ENCODE results near the gene PTPRM.

PTPRM gene

GRCh38 chr18:7626922-7627440 lies 59.9 kb downstream of the PTPRM start:
- peak; percentile 46 to 54 for DNase-seq (ENCODE audit: low read depth in 2 of 2)

- no peak for DNase-seq (ENCODE audit: low read depth in 2 of 2)
These were observed 62.3 kb downstream of the PTPRM start for GRCh38 chr18:7629416-7629815.

GRCh38 chr18:7630731-7631442 lies 63.8 kb downstream of the PTPRM start:
- no peak for DNase-seq (ENCODE audit: low read depth in 2 of 2)

GRCh38 chr18:7632152-7633098 lies 65.3 kb downstream of the PTPRM start:
- DNase-seq (ENCODE audit: low read depth in 2 of 2), result no peak

- no peak for DNase-seq (ENCODE audit: low read depth in 2 of 2)
These were observed 66.1 kb downstream of the PTPRM start for GRCh38 chr18:7633171-7633570.

- no peak for DNase-seq (ENCODE audit: low read depth in 2 of 2)
These were observed 68.8 kb downstream of the PTPRM start for GRCh38 chr18:7635948-7636347.

GRCh38 chr18:7637269-7637668 lies 70.2 kb downstream of the PTPRM start:
- no peak for DNase-seq (ENCODE audit: low read depth in 2 of 2)

GRCh38 chr18:7638321-7638720 lies 71.2 kb downstream of the PTPRM start:
- no peak for DNase-seq (ENCODE audit: low read depth in 2 of 2)

GRCh38 chr18:7641813-7642212 lies 74.7 kb downstream of the PTPRM start:
- DNase-seq (ENCODE audit: low read depth in 2 of 2), result no peak

- DNase-seq (ENCODE audit: low read depth in 2 of 2), result no peak
These were observed 75.3 kb downstream of the PTPRM start for GRCh38 chr18:7642331-7642890.

GRCh38 chr18:7645756-7646155 lies 78.6 kb downstream of the PTPRM start:
- DNase-seq (ENCODE audit: low read depth in 2 of 2), result no peak

- DNase-seq (ENCODE audit: low read depth in 2 of 2), result no peak
These were observed 79.2 kb downstream of the PTPRM start for GRCh38 chr18:7646174-7646886.

GRCh38 chr18:7647500-7647899 lies 80.4 kb downstream of the PTPRM start:
- no peak for DNase-seq (ENCODE audit: low read depth in 2 of 2)

- no peak for DNase-seq (ENCODE audit: low read depth in 2 of 2)
These were observed 89.9 kb downstream of the PTPRM start for GRCh38 chr18:7657050-7657449.

GRCh38 chr18:7657937-7658336 lies 90.8 kb downstream of the PTPRM start:
- DNase-seq (ENCODE audit: low read depth in 2 of 2), result no peak

- DNase-seq (ENCODE audit: low read depth in 2 of 2), result no peak
These were observed 91.6 kb downstream of the PTPRM start for GRCh38 chr18:7658701-7659100.

GRCh38 chr18:7661207-7661606 lies 94.1 kb downstream of the PTPRM start:
- DNase-seq (ENCODE audit: low read depth in 2 of 2), result no peak

GRCh38 chr18:7662866-7663265 lies 95.8 kb downstream of the PTPRM start:
- no peak for DNase-seq (ENCODE audit: low read depth in 2 of 2)

- no peak for DNase-seq (ENCODE audit: low read depth in 2 of 2)
These were observed 96.5 kb downstream of the PTPRM start for GRCh38 chr18:7663366-7664312.

- no peak for DNase-seq (ENCODE audit: low read depth in 2 of 2)
These were observed 99.2 kb downstream of the PTPRM start for GRCh38 chr18:7666195-7666776.
